Activated CD4-positive, alpha-beta T cell treated with anti-CD3 and anti-CD28 coated beads, Interleukin-2, amount 10 ng/mL, durations not matched to agents 7 days and 5 days (primary cell): Measurements from ENCODE around the gene ATP1A1. TPM values are rescaled to one million over a fixed set of nuclear protein-coding genes. Genes with fewer than 3 reads are reported as not detected.
A peak's percentile ranks its signal among the peaks of the same experiment; 100 is the strongest.

Experiments
- CTCF ChIA-PET: fragments of 350-600 bp; sonication (Branson Sonifier 250); formaldehyde crosslinking; loops from one replicate; lab custom pipeline; 2021; ENCODE audit warnings: antibody characterized with exemption; lab: Charles Lee
- POLR2A ChIA-PET: fragments of 350-600 bp; sonication (Branson Sonifier 250); formaldehyde crosslinking; loops from one replicate; lab custom pipeline; 2021; ENCODE audit warnings: antibody characterized with exemption; lab: Charles Lee
- DNase-seq: peaks from one replicate; pipeline ENCODE4 v3.0.0-alpha.2; 2020
- H3K27ac Mint-ChIP-seq: one replicate; pipeline ENCODE4 v1.8.0; 2021; ENCODE audit warnings: mild to moderate bottlenecking, moderate library complexity, mixed read lengths
- H3K27me3 Mint-ChIP-seq: one replicate; pipeline ENCODE4 v1.8.0; 2021; ENCODE audit warnings: mixed read lengths
- H3K36me3 Mint-ChIP-seq: one replicate; pipeline ENCODE4 v1.8.0; 2021; ENCODE audit warnings: low read depth, mixed read lengths
- H3K4me1 Mint-ChIP-seq: one replicate; pipeline ENCODE4 v1.8.0; 2021; ENCODE audit warnings: mixed read lengths
- H3K4me3 Mint-ChIP-seq: one replicate; pipeline ENCODE4 v1.8.0; 2021; ENCODE audit warnings: mild to moderate bottlenecking, moderate library complexity, mixed read lengths
- H3K9me3 Mint-ChIP-seq: one replicate; pipeline ENCODE4 v1.8.0; 2021; ENCODE audit warnings: mixed read lengths
- total RNA-seq, 2 experiments: library from RNA; stranded (reverse); gene quantifications; one replicate each; pipeline ENCODE4 v1.2.3, GENCODE V29; 2021

Gene ATP1A1
- total RNA-seq, 2 experiments from 2014 or later = 260 to 274 TPM

DNA sequence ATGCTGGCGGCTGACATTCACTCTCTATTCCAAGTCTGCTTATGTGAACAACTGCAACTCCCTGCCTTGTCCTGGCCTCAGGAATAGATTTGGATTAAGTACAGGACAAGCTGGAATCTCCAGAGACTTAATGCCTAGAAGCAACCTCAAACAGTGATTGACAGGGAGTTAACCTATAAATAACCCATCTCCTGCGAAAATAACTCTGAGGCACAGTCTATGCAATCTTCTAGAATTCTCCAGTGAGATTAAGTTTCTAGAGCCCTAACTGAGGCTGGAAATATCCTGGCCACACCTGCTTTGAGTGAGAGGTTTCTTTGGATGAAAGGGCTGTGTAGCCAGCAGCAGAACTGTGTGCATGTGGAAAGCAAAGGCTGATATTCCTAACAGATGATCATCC lies 25.3 kb upstream of the ATP1A1 start:
- ChIA-PET CTCF (no interaction called here), POLR2A (no interaction called here)
- peaks cover 5% of the 10 kb centered on the region for H3K9me3 Mint-ChIP-seq
- no peak overlapping the region for H3K27ac Mint-ChIP-seq
- H3K27me3 Mint-ChIP-seq = no peaks in the 10 kb centered on the region
- no peak for DNase-seq
- peaks cover 8% of the 10 kb centered on the region for H3K36me3 Mint-ChIP-seq
- peaks cover 45% of the 10 kb centered on the region for H3K4me1 Mint-ChIP-seq
- H3K4me3 Mint-ChIP-seq = no peak overlapping the region

- Mint-ChIP-seq H3K4me1 (peaks cover 47% of the 10 kb centered on the region), H3K9me3 (peaks cover 5% of the 10 kb centered on the region), H3K27ac (no peak overlapping the region), H3K36me3 (peaks cover 8% of the 10 kb centered on the region), H3K27me3 (no peaks in the 10 kb centered on the region), H3K4me3 (no peak overlapping the region)
- ChIA-PET POLR2A (no interaction called here), CTCF (no interaction called here)
- DNase-seq = no peak
Measured at GRCh38 chr1:116350097-116350645, 22.9 kb upstream of the ATP1A1 start.

DNA sequence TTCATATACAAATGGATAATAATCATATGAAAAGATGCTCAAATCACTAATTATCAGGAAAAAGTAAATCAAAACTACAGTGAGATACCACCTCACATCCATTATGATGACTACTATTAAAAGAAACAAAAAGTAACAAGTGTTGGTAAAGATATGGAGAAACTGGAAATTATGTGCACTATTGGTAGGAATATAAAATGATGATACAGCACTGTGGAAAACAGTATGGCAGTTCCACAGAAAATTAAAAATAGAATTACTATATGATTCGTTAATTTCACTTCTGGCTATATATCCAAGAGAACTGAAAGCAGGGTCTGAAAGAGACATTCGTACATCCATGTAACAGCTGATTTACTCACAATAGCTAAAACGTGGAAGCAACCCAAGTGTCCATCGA lies 21.1 kb upstream of the ATP1A1 start:
- Mint-ChIP-seq H3K9me3 (peaks cover 5% of the 10 kb centered on the region), H3K4me3 (no peak overlapping the region), H3K27me3 (no peaks in the 10 kb centered on the region), H3K4me1 (peaks cover 39% of the 10 kb centered on the region), H3K36me3 (peaks cover 8% of the 10 kb centered on the region), H3K27ac (no peak overlapping the region)
- POLR2A ChIA-PET = no interaction called here
- CTCF ChIA-PET = interaction anchor here (1.5 kb wide), 1 partner anchor 17 kb away, joined by 3 read pairs; no protein-coding TSS in a partner anchor
- DNase-seq = no peak

DNA sequence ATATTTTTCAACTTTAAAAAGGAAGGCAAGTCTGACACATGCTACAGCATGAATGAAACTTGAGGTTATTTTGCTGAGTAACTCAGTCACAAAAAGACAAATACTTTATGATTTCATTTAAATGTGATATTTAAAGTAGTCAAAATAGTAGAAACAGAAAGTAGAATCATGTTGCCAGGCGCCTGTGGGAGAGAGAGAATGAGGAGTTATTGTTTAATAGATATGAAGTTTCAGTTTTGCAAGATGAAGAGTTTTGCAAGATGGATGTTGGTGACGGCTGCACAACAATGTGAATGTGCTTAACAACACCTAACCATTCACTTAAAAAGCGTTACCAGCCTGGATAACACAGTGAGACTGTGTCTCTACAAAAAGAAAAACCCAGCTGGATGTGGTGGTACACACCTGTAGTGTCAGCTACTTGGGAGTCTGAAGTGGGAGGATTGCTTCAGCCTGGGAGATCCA lies 20.7 kb upstream of the ATP1A1 start:
- no peak overlapping the region for H3K4me3 Mint-ChIP-seq
- ChIA-PET POLR2A (no interaction called here), CTCF (interaction anchor here (0.6 to 1.5 kb wide), 2 partner anchors 18 to 117 kb away, joined by 3 read pairs; no protein-coding TSS in a partner anchor)
- H3K27ac Mint-ChIP-seq = no peak overlapping the region
- no peaks in the 10 kb centered on the region for H3K27me3 Mint-ChIP-seq
- H3K4me1 Mint-ChIP-seq = peaks cover 35% of the 10 kb centered on the region
- peaks cover 7% of the 10 kb centered on the region for H3K36me3 Mint-ChIP-seq
- peaks cover 5% of the 10 kb centered on the region for H3K9me3 Mint-ChIP-seq
- DNase-seq = peak; percentile 37

DNA sequence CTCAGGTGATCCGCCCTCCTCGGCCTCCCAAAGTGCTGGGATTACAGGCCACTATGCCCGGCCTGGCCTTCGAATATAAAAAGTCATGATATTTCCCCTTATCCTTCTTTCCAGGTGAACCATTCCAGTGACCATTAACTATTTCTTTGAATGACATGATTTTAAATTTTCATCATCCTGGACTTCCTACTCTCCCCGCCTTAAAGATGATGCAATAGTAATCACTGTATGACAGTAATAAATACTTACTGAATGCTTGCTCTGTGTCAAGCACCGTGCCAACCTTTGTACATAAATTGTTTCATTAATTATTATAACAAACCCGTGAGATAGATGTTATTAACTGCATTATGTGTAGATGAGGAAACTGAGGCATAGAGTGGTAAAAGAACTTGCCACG lies 19.9 kb upstream of the ATP1A1 start:
- ChIA-PET CTCF (interaction anchor here (1.5 kb wide), 1 partner anchor 19 kb away, joined by 3 read pairs; no protein-coding TSS in a partner anchor), POLR2A (no interaction called here)
- Mint-ChIP-seq H3K4me3 (no peak overlapping the region), H3K9me3 (peaks cover 5% of the 10 kb centered on the region), H3K27ac (no peak overlapping the region), H3K27me3 (no peaks in the 10 kb centered on the region), H3K4me1 (peaks cover 29% of the 10 kb centered on the region), H3K36me3 (peaks cover 7% of the 10 kb centered on the region)
- DNase-seq = no peak

GRCh38 chr1:116356067-116356466 lies 17.0 kb upstream of the ATP1A1 start:
- DNase-seq = no peak
- Mint-ChIP-seq H3K4me1 (peaks cover 34% of the 10 kb centered on the region), H3K27ac (no peak overlapping the region), H3K27me3 (no peaks in the 10 kb centered on the region), H3K9me3 (peaks cover under 1% of the 10 kb centered on the region), H3K4me3 (no peak overlapping the region), H3K36me3 (no peaks in the 10 kb centered on the region)
- ChIA-PET CTCF (no interaction called here), POLR2A (no interaction called here)

- H3K4me3 Mint-ChIP-seq = no peak overlapping the region
- no peaks in the 10 kb centered on the region for H3K9me3 Mint-ChIP-seq
- no peak for DNase-seq
- no peak overlapping the region for H3K27ac Mint-ChIP-seq
- POLR2A ChIA-PET = no interaction called here
- no peaks in the 10 kb centered on the region for H3K36me3 Mint-ChIP-seq
- H3K27me3 Mint-ChIP-seq = no peaks in the 10 kb centered on the region
- CTCF ChIA-PET = no interaction called here
- H3K4me1 Mint-ChIP-seq = peaks cover 30% of the 10 kb centered on the region
Measured at GRCh38 chr1:116356673-116357072, 16.4 kb upstream of the ATP1A1 start.

GRCh38 chr1:116357487-116357886 lies 15.6 kb upstream of the ATP1A1 start:
- Mint-ChIP-seq H3K27me3 (no peaks in the 10 kb centered on the region), H3K9me3 (no peaks in the 10 kb centered on the region), H3K4me1 (peaks cover 23% of the 10 kb centered on the region), H3K36me3 (no peaks in the 10 kb centered on the region), H3K4me3 (no peak overlapping the region), H3K27ac (no peak overlapping the region)
- POLR2A ChIA-PET = no interaction called here
- no peak for DNase-seq
- CTCF ChIA-PET = interaction anchor here (0.6 to 1.4 kb wide), 3 partner anchors 9 to 218 kb away, joined by 3 to 5 read pairs (median 3); no protein-coding TSS in a partner anchor

DNA sequence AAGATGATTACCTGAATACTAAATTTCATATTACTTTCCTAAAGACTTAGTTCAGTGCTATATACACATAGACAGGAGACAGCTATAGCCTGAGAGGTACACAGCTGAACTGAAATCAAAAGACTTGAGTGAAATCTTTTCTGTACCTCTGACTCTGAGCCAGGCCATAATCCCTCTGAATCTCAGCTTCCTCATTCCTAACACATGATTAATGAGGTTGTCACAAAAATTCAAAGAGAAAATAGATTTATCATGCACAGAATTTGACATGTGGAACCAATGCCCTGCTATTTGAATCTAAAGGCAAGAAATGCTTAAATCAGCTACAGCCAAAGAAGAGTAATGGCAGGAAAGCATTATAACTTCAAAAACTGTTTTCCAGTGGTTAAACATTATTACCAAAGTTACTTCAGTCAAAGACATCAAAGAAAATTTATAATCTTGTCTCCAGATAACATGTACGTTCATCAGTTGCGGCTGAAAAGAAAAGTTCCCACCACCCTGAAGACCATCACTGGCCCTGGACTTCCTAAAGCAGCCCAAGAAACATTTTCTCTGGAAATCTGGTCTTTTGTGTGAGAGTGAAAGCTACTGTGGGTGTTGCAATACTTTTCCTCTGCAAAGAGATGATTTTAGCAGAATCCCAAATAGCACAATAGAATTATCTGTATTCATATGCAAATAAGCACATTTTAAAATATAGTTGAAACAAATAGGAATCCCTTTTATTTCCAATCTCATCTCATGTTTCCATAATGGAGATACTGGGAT lies 13.8 kb upstream of the ATP1A1 start:
- Mint-ChIP-seq H3K9me3 (no peaks in the 10 kb centered on the region), H3K4me3 (no peak overlapping the region), H3K27me3 (no peaks in the 10 kb centered on the region), H3K36me3 (no peaks in the 10 kb centered on the region), H3K4me1 (peaks cover 17% of the 10 kb centered on the region), H3K27ac (no peak overlapping the region)
- ChIA-PET CTCF (no interaction called here), POLR2A (no interaction called here)
- DNase-seq = no peak

- H3K4me1 Mint-ChIP-seq = peaks cover 17% of the 10 kb centered on the region
- ChIA-PET POLR2A (no interaction called here), CTCF (no interaction called here)
- no peak for DNase-seq
- H3K27ac Mint-ChIP-seq = no peak overlapping the region
- no peaks in the 10 kb centered on the region for H3K36me3 Mint-ChIP-seq
- no peaks in the 10 kb centered on the region for H3K9me3 Mint-ChIP-seq
- H3K4me3 Mint-ChIP-seq = no peak overlapping the region
- H3K27me3 Mint-ChIP-seq = no peaks in the 10 kb centered on the region
Measured at GRCh38 chr1:116359871-116360270, 13.2 kb upstream of the ATP1A1 start.

- POLR2A ChIA-PET = no interaction called here
- Mint-ChIP-seq H3K27me3 (no peaks in the 10 kb centered on the region), H3K4me3 (no peak overlapping the region), H3K4me1 (peaks cover 17% of the 10 kb centered on the region), H3K27ac (no peak overlapping the region), H3K9me3 (no peaks in the 10 kb centered on the region), H3K36me3 (no peaks in the 10 kb centered on the region)
- DNase-seq = peak; percentile 15
- CTCF ChIA-PET = no interaction called here
Measured at GRCh38 chr1:116360429-116361173, 12.4 kb upstream of the ATP1A1 start.

- Mint-ChIP-seq H3K9me3 (no peaks in the 10 kb centered on the region), H3K36me3 (no peaks in the 10 kb centered on the region), H3K4me3 (no peak overlapping the region), H3K27ac (no peak overlapping the region), H3K27me3 (peaks cover 4% of the 10 kb centered on the region), H3K4me1 (peaks cover 12% of the 10 kb centered on the region)
- no peak for DNase-seq
- POLR2A ChIA-PET = no interaction called here
- CTCF ChIA-PET = no interaction called here
Measured at GRCh38 chr1:116361648-116362047, 11.4 kb upstream of the ATP1A1 start.

GRCh38 chr1:116362050-116362449 lies 11.0 kb upstream of the ATP1A1 start:
- Mint-ChIP-seq H3K9me3 (no peaks in the 10 kb centered on the region), H3K4me3 (no peak overlapping the region), H3K36me3 (no peaks in the 10 kb centered on the region), H3K4me1 (peaks cover 9% of the 10 kb centered on the region), H3K27ac (no peak overlapping the region), H3K27me3 (peaks cover 4% of the 10 kb centered on the region)
- no peak for DNase-seq
- POLR2A ChIA-PET = no interaction called here
- CTCF ChIA-PET = no interaction called here
